ENCODE data around the gene F10. TPM values are rescaled to one million over a fixed set of nuclear protein-coding genes. Genes with fewer than 3 reads are reported as not detected.

F10 gene
- total RNA-seq, 1 donor from 2014 or later, result 14.2 TPM

Other genes with a start within 250 kb of the F10 start
- 64.1 TPM for gene MCF2L, start 153.6 kb upstream of the F10 start, total RNA-seq
- gene F7, start 17.0 kb upstream of the F10 start, total RNA-seq, result 0.27 TPM
- gene PROZ, start 35.8 kb downstream of the F10 start, total RNA-seq, result not detected
- 45.1 TPM for gene PCID2, start 85.9 kb downstream of the F10 start, total RNA-seq
- gene CUL4A, start 86.8 kb downstream of the F10 start, total RNA-seq, result 62.3 TPM
- gene LAMP1, start 174.4 kb downstream of the F10 start, total RNA-seq, result 183 TPM
- gene GRTP1, start 241.3 kb downstream of the F10 start, total RNA-seq, result 6.3 TPM

All from sciatic nerve (tissue), 1 donor.